Activated CD4-positive, alpha-beta T cell treated with anti-CD3 and anti-CD28 coated beads, Interleukin-2, Interleukin-6, amounts not matched to agents 100 ng/mL and 50 ng/mL, durations not matched to agents 16 hours and 8 hours (primary cell): Measurements from ENCODE around the gene SHISA6.
"Not testable (repeated sequence)": the region's sequence is repeated elsewhere in the genome, so short reads cannot be mapped to it uniquely, and the experiment has no call there.

ENCODE experiments used
- DNase-seq: peaks from one replicate; pipeline ENCODE4 v3.0.0-alpha.2; 2020

Gene SHISA6

GRCh38 chr17:11303773-11304394 lies 62.9 kb downstream of the SHISA6 start:
- no peak for DNase-seq

GRCh38 chr17:11304568-11304967 lies 63.6 kb downstream of the SHISA6 start:
- DNase-seq = no peak

- DNase-seq = no peak
These were observed 64.5 kb downstream of the SHISA6 start for GRCh38 chr17:11305524-11305923.

GRCh38 chr17:11308531-11308930 lies 67.5 kb downstream of the SHISA6 start:
- DNase-seq = no peak

GRCh38 chr17:11309033-11309432 lies 68.0 kb downstream of the SHISA6 start:
- DNase-seq = no peak

GRCh38 chr17:11309850-11310249 lies 68.8 kb downstream of the SHISA6 start:
- no peak for DNase-seq

GRCh38 chr17:11316451-11316850 lies 75.4 kb downstream of the SHISA6 start:
- DNase-seq = not testable (repeated sequence)

GRCh38 chr17:11318207-11318606 lies 77.2 kb downstream of the SHISA6 start:
- DNase-seq = no peak

GRCh38 chr17:11319894-11320293 lies 78.9 kb downstream of the SHISA6 start:
- no peak for DNase-seq

- no peak for DNase-seq
These were observed 83.0 kb downstream of the SHISA6 start for GRCh38 chr17:11324021-11324420.

- no peak for DNase-seq
These were observed 83.9 kb downstream of the SHISA6 start for GRCh38 chr17:11324846-11325420.

GRCh38 chr17:11326492-11326891 lies 85.5 kb downstream of the SHISA6 start:
- no peak for DNase-seq

GRCh38 chr17:11328770-11329169 lies 87.8 kb downstream of the SHISA6 start:
- DNase-seq = no peak

GRCh38 chr17:11330006-11330405 lies 89.0 kb downstream of the SHISA6 start:
- no peak for DNase-seq

GRCh38 chr17:11330826-11331225 lies 89.8 kb downstream of the SHISA6 start:
- no peak for DNase-seq

- no peak for DNase-seq
These were observed 90.8 kb downstream of the SHISA6 start for GRCh38 chr17:11331547-11332513.

- DNase-seq = no peak
These were observed 91.7 kb downstream of the SHISA6 start for GRCh38 chr17:11332706-11333105.

- DNase-seq = no peak
These were observed 93.5 kb downstream of the SHISA6 start for GRCh38 chr17:11334493-11334892.

- no peak for DNase-seq
These were observed 95.3 kb downstream of the SHISA6 start for GRCh38 chr17:11336290-11336689.

GRCh38 chr17:11340803-11341202 lies 99.8 kb downstream of the SHISA6 start:
- DNase-seq = no peak

GRCh38 chr17:11342138-11342537 lies 101.1 kb downstream of the SHISA6 start:
- DNase-seq = no peak

- no peak for DNase-seq
These were observed 108.1 kb downstream of the SHISA6 start for GRCh38 chr17:11349106-11349505.

- DNase-seq = no peak
These were observed 110.5 kb downstream of the SHISA6 start for GRCh38 chr17:11351479-11351878.

- DNase-seq = no peak
These were observed 112.6 kb downstream of the SHISA6 start for GRCh38 chr17:11353601-11354000.
